GM18508 (cell line): ENCODE measurements around the gene STMND1.
"Not testable (repeated sequence)": the region's sequence is repeated elsewhere in the genome, so short reads cannot be mapped to it uniquely, and the experiment has no call there.

ENCODE experiments used
- ATAC-seq: cut with Tn5 transposase; IDR thresholded peaks from one replicate; pipeline ENCODE4 v1.9.1; 2021; ENCODE audit warnings: moderate number of reproducible peaks; ENCODE audit not compliant: insufficient read depth, unreplicated experiment

STMND1 gene

GRCh38 chr6:17101422-17102257 lies at the start of gene STMND1:
Gene STMND1 (plus strand): TSS chr6:17102050. CDS start chr6:17102258, 208 bp downstream.
- ATAC-seq = no peak

DNA sequence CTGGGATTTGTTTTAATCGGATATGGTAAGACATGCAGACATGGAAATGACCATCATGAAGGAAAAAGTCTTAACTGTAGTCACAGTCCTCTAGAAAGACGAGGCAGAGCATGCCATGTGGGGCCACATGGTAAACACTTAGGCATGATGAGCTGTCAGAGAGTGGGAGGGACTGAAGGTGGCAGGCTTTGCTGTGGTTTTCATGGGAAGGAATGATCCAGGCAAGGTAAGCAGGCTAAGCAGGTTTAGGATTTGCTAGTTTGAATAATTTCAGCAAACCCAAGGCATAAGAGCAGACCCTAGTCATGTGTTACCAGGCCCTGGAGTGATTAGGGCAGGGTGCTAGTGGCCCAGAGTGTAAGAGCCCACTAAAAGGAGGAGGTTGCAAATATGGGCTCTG lies 47.2 kb upstream of the STMND1 start:
- no peak for ATAC-seq

- no peak for ATAC-seq
These were observed 44.5 kb upstream of the STMND1 start for GRCh38 chr6:17057322-17057721.

GRCh38 chr6:17058550-17058949 lies 43.3 kb upstream of the STMND1 start:
- ATAC-seq = no peak

DNA sequence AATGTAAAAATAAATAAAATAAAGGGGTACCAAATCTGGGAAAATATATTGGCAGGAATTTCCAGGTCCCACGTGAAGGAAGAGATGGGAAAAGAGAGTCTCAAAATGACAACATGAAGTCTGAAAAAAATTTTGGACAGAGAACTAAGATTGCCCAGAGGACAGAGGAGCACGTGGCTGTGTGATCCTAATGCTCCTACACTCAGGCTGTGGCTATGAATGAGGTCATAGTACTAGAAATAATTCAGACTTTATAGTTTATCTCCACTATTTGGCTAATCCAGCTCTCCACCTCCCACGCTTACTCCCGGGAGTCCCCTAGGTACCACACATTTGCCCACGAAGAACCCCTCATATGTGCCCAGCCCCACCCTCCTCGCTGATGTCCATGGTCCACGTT lies 42.8 kb upstream of the STMND1 start:
- no peak for ATAC-seq

DNA sequence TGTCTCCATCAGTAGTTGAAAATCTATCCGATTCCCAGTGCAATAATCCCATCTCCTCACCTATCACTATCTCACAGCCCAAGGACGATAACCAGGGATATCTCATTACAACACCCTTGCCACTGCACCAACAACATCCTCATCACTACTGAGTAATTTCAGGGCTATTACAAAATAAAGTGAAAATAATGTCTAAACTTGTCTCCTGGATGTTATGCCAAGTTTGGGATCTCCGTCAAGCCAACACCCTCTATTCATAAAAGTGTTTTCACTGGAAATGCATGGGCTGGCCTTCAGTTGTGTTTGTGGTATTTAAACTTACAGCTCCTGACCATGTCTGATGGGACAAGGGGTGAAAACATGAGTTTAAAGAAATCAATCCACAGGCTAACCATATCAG lies 42.0 kb upstream of the STMND1 start:
- ATAC-seq = no peak

DNA sequence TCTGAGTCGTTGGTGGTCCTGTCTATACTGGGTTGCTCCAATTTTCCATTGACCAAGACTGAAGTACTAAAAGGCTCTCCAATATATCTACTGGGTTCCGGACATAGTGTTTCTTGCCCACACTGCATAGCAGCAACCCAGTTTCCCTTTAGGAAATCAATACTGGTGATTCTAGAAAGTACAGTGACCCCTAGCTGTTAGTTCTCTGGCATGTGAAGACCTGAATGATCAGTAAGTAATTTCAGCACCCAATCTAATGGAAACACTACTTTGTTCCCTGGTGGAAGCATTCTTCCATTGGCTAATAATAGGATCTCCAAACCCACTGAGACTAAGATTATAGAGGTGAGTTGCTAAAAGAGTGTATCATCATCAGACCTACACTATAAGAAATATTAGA lies 40.8 kb upstream of the STMND1 start:
- ATAC-seq = no peak

DNA sequence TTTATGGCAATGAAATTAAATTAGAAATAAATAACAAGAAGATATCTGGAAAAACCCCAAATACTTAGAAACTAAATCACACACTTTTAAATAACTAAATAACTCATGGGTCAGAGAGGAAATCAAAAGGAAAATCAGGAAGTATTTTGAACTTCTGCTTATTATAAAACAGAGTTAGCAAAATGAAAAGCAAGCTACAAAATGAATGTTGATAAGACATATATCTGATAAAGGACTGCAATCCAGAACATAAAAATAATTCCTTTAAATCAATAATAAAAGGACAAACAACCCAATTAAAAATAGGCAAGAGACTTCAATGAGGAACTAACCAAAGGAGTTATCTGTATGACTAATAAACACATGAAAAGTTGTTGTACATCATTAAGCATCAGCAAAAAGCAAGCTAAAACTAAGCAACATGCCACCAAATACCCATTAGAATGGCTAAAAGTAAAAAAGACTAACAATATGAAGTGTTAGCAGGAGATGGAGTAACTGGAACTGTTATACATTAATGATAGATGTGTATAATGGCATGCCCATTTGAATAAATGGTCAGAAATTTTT lies 38.9 kb upstream of the STMND1 start:
- ATAC-seq = no peak

- ATAC-seq = no peak
These were observed 36.9 kb upstream of the STMND1 start for GRCh38 chr6:17064975-17065374.

DNA sequence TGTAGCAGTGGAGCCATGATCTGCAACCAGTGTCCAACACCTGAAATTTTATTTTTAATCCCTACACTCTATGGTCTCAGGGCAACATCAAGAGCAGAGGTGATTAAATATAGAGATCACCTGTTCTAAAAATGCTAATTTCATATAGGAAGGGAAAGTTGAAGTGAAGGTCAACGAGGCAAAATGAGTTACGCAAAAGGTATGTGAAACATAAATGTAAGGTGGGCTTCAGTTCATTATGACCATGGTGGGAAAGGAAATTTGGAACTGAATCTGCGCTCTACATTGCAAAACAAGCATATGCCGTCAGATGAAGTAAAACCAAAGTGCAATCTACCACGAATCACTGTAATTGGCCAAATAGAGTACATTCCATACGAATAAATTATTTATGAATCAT lies 35.2 kb upstream of the STMND1 start:
- no peak for ATAC-seq

DNA sequence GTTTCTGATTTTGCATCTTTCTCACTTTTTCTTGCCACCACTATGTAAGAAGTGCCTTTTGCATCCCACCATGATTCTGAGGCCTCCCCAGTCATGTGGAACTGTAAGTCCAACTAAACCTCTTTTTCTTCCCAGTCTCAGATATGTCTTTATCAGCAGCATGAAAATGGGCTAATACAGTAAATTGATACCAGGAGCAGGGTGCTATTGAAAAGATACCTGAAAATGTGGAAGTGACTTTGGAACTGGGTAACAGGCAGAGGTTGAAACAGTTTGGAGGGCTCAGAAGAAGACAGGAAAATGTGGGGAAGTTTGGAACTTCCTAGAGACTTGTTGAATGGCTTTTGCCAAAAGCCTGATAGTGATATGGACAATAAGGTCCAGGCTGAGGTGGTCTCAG lies 32.9 kb upstream of the STMND1 start:
- not testable (repeated sequence) for ATAC-seq

- not testable (repeated sequence) for ATAC-seq
These were observed 31.4 kb upstream of the STMND1 start for GRCh38 chr6:17070400-17070799.

GRCh38 chr6:17073596-17073995 lies 28.3 kb upstream of the STMND1 start:
- not testable (repeated sequence) for ATAC-seq

- ATAC-seq = no peak
These were observed 20.6 kb upstream of the STMND1 start for GRCh38 chr6:17081273-17081672.

GRCh38 chr6:17081860-17082508 lies 19.9 kb upstream of the STMND1 start:
- ATAC-seq = no peak

DNA sequence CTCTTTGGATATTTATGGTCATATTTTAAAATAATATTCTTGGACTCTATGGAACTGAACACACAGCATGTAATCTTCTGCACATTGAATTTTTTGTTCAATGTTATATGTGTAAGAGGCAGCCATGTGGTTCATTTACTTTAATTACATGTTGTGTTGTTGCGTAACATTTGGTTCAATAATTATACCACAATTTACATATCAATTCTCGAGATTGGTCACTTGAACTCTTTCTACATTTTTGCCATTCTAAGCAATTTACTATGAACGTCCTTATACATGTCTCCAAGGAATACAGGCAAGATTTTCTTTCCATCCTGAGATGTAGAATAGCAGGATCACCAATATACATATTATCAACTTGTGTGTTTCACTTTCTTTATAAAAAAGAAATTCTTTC lies 18.5 kb upstream of the STMND1 start:
- ATAC-seq = no peak

DNA sequence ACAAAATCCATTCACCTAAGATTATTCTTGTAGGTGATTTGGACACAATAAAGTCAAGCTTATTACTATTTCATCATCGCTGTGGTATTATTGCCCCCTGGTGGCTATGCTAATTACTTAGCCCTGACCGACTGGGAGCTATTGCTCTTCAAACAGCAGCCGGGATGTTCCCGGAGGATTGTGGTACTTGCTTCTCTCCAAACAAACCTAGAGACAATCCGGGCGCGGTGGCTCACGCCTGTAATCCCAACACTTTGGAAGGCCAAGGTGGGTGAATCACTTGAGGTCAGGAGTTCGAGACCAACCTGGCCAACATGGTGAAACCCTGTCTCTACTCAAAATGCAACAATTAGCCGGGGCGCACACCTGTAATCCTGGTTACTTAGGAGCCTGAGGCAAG lies 15.4 kb upstream of the STMND1 start:
- no peak for ATAC-seq

DNA sequence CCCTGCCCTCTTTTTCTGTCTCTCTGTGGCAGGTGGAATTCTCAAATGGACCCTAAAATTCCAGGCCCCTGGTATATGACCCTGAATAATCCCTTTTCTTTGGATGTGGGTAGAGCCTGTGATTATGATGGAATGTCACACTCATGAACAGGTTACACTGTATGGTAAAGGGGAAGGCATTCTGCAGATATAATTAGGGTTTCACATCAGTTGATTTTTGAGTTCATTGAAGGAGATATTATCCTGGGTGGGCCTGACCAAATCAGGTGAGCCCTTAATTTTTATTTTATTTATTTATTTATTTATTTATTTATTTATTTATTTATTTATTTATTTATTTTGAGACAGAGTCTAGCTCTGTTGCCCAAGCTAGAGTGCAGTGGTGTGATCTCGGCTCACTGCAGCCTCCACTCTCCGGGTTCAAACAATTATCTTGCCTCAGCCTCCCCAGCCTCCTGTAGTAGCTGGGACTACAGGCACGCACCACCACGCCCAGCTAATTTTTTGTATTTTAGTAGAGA lies 13.7 kb upstream of the STMND1 start:
- ATAC-seq = no peak

GRCh38 chr6:17091122-17091521 lies 10.7 kb upstream of the STMND1 start:
- no peak for ATAC-seq

DNA sequence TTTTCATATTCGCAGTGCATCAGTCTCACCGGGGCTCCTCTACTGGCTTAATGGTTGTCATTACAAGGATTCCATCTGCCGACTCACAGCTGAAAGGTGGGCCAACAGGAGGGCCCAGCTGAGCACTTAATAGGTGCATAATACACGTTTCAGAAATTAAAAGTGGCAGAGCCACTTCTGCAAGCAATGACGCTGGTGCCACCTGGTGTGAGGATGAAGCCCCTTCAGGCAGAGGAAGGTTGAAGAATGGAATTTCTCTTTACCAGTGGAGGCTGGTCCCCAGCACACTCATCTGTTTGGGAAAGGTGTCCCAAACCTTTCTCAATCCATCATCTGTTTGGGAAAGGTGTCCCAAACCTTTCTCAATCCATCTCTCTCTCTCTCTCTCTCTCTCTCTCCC lies 8.2 kb upstream of the STMND1 start:
- no peak for ATAC-seq

DNA sequence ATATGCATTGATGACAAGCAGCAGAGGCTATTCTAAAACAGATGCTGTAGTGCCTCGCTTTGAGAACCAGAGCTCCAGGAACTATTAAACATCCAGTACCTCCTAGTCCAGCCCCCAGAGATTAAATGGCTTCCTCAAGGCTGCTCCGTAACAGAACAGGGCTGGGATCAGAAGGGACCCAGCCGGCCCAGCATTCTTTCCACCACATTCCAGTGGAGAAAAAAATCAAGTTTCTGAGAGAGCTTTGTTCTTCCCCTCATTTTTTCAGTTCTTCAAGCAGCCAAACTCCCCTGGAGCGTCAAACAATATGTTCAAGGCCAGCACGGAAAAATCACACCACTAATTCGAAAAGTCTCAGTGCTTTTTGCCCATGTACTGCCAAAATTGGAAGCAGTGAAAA lies 5.8 kb upstream of the STMND1 start:
- no peak for ATAC-seq
